ENCODE measurements around the gene SAE1.

DNA sequence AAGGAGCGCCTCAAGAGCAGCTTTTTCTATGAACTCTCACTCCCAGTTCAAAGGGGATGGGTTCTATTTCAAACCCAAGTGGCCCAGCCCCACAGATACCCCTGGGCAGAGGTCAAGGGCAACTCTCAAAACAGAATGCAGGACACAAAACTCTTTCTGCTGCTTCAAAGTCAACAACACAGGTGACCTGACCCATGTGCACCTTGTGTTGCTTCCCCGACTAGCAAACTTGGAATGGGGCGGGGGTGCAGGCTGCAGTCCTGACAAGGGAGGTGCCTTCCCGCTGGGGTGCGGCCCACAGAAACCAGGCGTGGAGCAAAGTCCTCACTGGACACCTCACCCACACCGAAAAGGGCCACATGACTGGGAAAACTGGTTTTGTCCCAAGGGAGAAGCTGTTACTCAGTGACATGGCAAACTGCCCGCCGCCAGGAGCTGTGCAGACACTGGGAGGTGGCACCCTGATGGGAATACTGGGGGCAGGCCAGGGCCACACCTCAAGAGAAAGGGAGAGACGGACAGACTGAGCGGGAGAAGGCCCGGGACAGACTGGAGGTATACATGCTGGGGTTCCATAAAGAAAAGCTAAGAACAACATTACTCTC, 34.4 kb upstream of the SAE1 start:
- no peak for TF ChIP-seq CTCF (IDR thresholded peaks at IDR 0.05)
- no peak for TF ChIP-seq POLR2A (IDR thresholded peaks at IDR 0.05)
